OCI-LY7 (cell line): ENCODE data around the gene KIAA0232.

Experiments
- CTCF ChIP-seq: fragments of 200-600 bp; sonication (generic); conservative IDR thresholded peaks from 2 replicates; pipeline ENCODE4 v1.5.1; 2014; ENCODE audit warnings: mild to moderate bottlenecking, antibody characterized with exemption, low read length, moderate library complexity, mixed read lengths
- EZH2phosphoT487 ChIP-seq: fragments of 200-600 bp; sonication (generic); IDR thresholded peaks from 2 replicates; pipeline ENCODE4 v1.6.1; 2018; ENCODE audit warnings: low read depth, borderline replicate concordance, mild to moderate bottlenecking, mixed run types, antibody characterized with exemption, low read length, moderate library complexity, mixed read lengths

DNA sequence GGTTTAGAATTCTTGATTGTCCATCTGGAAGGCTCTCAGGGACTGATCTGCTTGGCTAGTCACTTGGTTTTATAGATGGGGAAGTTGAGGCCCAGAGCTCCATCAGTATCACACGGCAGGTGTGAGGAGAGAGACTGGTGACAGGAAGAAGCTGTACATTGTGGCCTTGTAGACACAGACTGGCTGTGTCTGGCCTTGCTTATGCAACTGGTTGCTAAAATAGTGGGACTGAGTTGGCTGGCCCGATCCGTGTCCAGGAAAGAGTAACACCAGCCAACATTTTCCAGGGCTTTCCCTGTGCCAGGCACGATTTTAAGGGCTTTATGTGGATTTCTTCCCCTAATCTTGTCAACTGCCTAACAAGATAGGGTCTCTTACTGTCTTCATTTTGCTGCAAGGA lies 129.9 kb downstream of the KIAA0232 start:
- TF ChIP-seq CTCF (no peak), EZH2phosphoT487 (no peak)
